H1 (cell line): Measurements from ENCODE around the gene CXCR3. TPM values are rescaled to one million over a fixed set of nuclear protein-coding genes. Genes with fewer than 3 reads are reported as not detected.

Experiments
- CTCF ChIA-PET: fragments of 300-600 bp; sonication (Branson Sonifier 250); formaldehyde crosslinking; loops from one replicate; lab custom pipeline; 2021; ENCODE audit not compliant: partially characterized antibody; lab: Charles Lee
- POLR2A ChIA-PET: fragments of 300-600 bp; sonication (Branson Sonifier 250); formaldehyde crosslinking; loops from one replicate; lab custom pipeline; 2021; ENCODE audit warnings: inconsistent platforms; ENCODE audit not compliant: partially characterized antibody; lab: Charles Lee
- DNase-seq, 2 experiments: peaks; one replicate each; pipeline versions ENCODE4 v3.0.0 to v3.0.0-alpha.2; 2010 to 2022; ENCODE audit warnings: low spot score in 2 of 2, low read depth in 1 of 2, mixed read lengths in 1 of 2
- FAIRE-seq: peaks from 2 replicates; lab custom pipeline; 2011; peaks lifted over from hg19 to GRCh38; lab: Jason Lieb, UNC
- H2AFZ ChIP-seq: 2 replicates; pipeline ENCODE4 v1.8.1; 2012; ENCODE audit warnings: low read length, inconsistent platforms
- H2AK5ac ChIP-seq: 2 replicates; pipeline ENCODE4 v1.6.1; 2013; ENCODE audit warnings: low read depth, low read length
- H2BK120ac ChIP-seq: replicated peaks from 2 replicates; pipeline ENCODE3; 2013; ENCODE audit warnings: low read depth, low read length, inconsistent platforms
- H2BK12ac ChIP-seq: 2 replicates; pipeline ENCODE4 v1.6.1; 2013; ENCODE audit warnings: low read depth, low read length
- H2BK15ac ChIP-seq: 2 replicates; pipeline ENCODE4 v1.6.1; 2013; ENCODE audit warnings: low read length
- H2BK20ac ChIP-seq: 2 replicates; pipeline ENCODE4 v1.6.1; 2013; ENCODE audit warnings: low read length
- H2BK5ac ChIP-seq: 2 replicates; pipeline ENCODE4 v1.6.1; 2013; ENCODE audit warnings: low read depth, low read length
- H3K14ac ChIP-seq: 2 replicates; pipeline ENCODE4 v1.6.1; 2013; ENCODE audit warnings: inconsistent platforms; ENCODE audit not compliant: insufficient read length
- H3K18ac ChIP-seq: 2 replicates; pipeline ENCODE4 v1.6.1; 2013; ENCODE audit warnings: low read length; ENCODE audit errors: extremely low read depth
- H3K23ac ChIP-seq: 2 replicates; pipeline ENCODE4 v1.6.1; 2013; ENCODE audit warnings: inconsistent platforms; ENCODE audit not compliant: insufficient read length
- H3K23me2 ChIP-seq: 2 replicates; pipeline ENCODE4 v1.6.1; 2013; ENCODE audit warnings: low read depth, low read length
- H3K27ac ChIP-seq: 2 replicates; pipeline ENCODE4 v1.6.1; 2011; ENCODE audit warnings: low read depth, low read length, inconsistent platforms
- H3K27me3 ChIP-seq, 4 experiments: replicated peaks in 1 of 4; 1 replicate in 1 of 4; 2 replicates in 3 of 4; pipeline versions ENCODE4 v1.6.1 to v1.8.1; 2011 to 2013; ENCODE audit warnings: low read length in 3 of 4, mild to moderate bottlenecking in 3 of 4, inconsistent platforms in 2 of 4, mixed read lengths in 2 of 4, moderate library complexity in 1 of 4; ENCODE audit not compliant: control insufficient read depth in 3 of 4, insufficient read depth in 3 of 4; ENCODE audit errors: extremely low read depth in 1 of 4
- H3K36me3 ChIP-seq, 4 experiments: 2 replicates each; pipeline versions ENCODE4 v1.6.1 to v1.8.1; 2011 to 2013; ENCODE audit warnings: mild to moderate bottlenecking in 4 of 4, low read length in 3 of 4, moderate library complexity in 2 of 4, control low read depth in 1 of 4, inconsistent platforms in 1 of 4; ENCODE audit not compliant: insufficient read depth in 4 of 4, control insufficient read depth in 2 of 4
- H3K4ac ChIP-seq: replicated peaks from 2 replicates; pipeline ENCODE3; 2013; ENCODE audit warnings: low read length, low read depth, mixed read lengths, inconsistent platforms; ENCODE audit not compliant: insufficient read length
- H3K4me1 ChIP-seq, 4 experiments: replicated peaks in 1 of 4; 1 replicate in 1 of 4; 2 replicates in 3 of 4; pipeline versions ENCODE4 v1.6.1 to v1.8.1; 2011 to 2013; ENCODE audit warnings: low read length in 3 of 4, inconsistent platforms in 2 of 4, mixed read lengths in 1 of 4; ENCODE audit not compliant: insufficient read depth in 4 of 4, control insufficient read depth in 3 of 4
- H3K4me2 ChIP-seq, 2 experiments: 2 replicates each; pipeline versions ENCODE4 v1.6.1 to v1.8.1; 2011 to 2013; ENCODE audit warnings: low read depth in 2 of 2, low read length in 2 of 2, control low read depth in 1 of 2, inconsistent platforms in 1 of 2, mild to moderate bottlenecking in 1 of 2; ENCODE audit not compliant: insufficient read depth in 1 of 2
- H3K4me3 ChIP-seq, 4 experiments: fragments of 200-600, 300-600 bp in 1 of 4; sonication (generic), shearing (Covaris generic), sonication (Bioruptor Twin) in 1 of 4; 2 replicates each; pipeline versions ENCODE4 v1.5.1 to v1.8.1; 2011 to 2016; ENCODE audit warnings: low read length in 4 of 4, low read depth in 3 of 4, control low read depth in 2 of 4, inconsistent platforms in 2 of 4, mild to moderate bottlenecking in 2 of 4, mixed read lengths in 1 of 4, moderate library complexity in 1 of 4; ENCODE audit not compliant: insufficient read depth in 2 of 4; ENCODE audit errors: extremely low read depth in 1 of 4
- H3K56ac ChIP-seq: replicated peaks from 2 replicates; pipeline ENCODE3; 2013; ENCODE audit warnings: low read depth, mild to moderate bottlenecking, mixed read lengths, low read length, inconsistent platforms; ENCODE audit not compliant: insufficient read length
- H3K79me1 ChIP-seq: 2 replicates; pipeline ENCODE4 v1.6.1; 2013; ENCODE audit warnings: low read depth, low read length, control low read depth
- H3K79me2 ChIP-seq, 2 experiments: 2 replicates each; pipeline versions ENCODE4 v1.6.1 to v1.8.1; 2012 to 2013; ENCODE audit warnings: low read length in 2 of 2, mild to moderate bottlenecking in 2 of 2, inconsistent platforms in 1 of 2; ENCODE audit not compliant: insufficient read depth in 2 of 2, control insufficient read depth in 1 of 2
- H3K9ac ChIP-seq, 4 experiments: replicated peaks in 1 of 4; 1 replicate in 1 of 4; 2 replicates in 3 of 4; pipeline versions ENCODE4 v1.6.1 to v1.8.1; 2011 to 2013; ENCODE audit warnings: low read depth in 3 of 4, low read length in 3 of 4, control low read depth in 2 of 4, mild to moderate bottlenecking in 2 of 4, moderate library complexity in 2 of 4, inconsistent platforms in 1 of 4; ENCODE audit errors: extremely low read depth in 1 of 4
- H3K9me3 ChIP-seq, 2 experiments: 2 replicates each; pipeline versions ENCODE4 v1.6.1 to v1.8.1; 2012 to 2013; ENCODE audit warnings: mild to moderate bottlenecking in 2 of 2, moderate library complexity in 2 of 2, control low read depth in 1 of 2, inconsistent platforms in 1 of 2, low read depth in 1 of 2, low read length in 1 of 2, mixed read lengths in 1 of 2; ENCODE audit not compliant: insufficient read depth in 2 of 2
- H4K20me1 ChIP-seq, 2 experiments: replicated peaks in 1 of 2; 2 replicates each; pipeline versions ENCODE3 to v1.8.1; 2011 to 2013; ENCODE audit warnings: inconsistent platforms in 2 of 2, low read length in 2 of 2, mild to moderate bottlenecking in 1 of 2; ENCODE audit not compliant: insufficient read depth in 2 of 2, control insufficient read depth in 1 of 2
- H4K5ac ChIP-seq: 2 replicates; pipeline ENCODE4 v1.6.1; 2013; ENCODE audit warnings: low read length, low read depth, mixed read lengths, inconsistent platforms; ENCODE audit not compliant: insufficient read length
- H4K8ac ChIP-seq: 2 replicates; pipeline ENCODE4 v1.8.0; 2013; ENCODE audit warnings: mild to moderate bottlenecking, moderate library complexity, low read length, inconsistent platforms; ENCODE audit not compliant: insufficient read depth; ENCODE audit errors: extremely low read depth
- H4K91ac ChIP-seq: replicated peaks from 2 replicates; pipeline ENCODE3; 2013; ENCODE audit warnings: low read length, mixed read lengths, inconsistent platforms; ENCODE audit not compliant: insufficient read length
- ATF2 ChIP-seq: IDR thresholded peaks from 2 replicates; pipeline ENCODE4 v1.6.1; 2012; ENCODE audit warnings: low read length, inconsistent platforms
- BACH1 ChIP-seq: IDR thresholded peaks from 2 replicates; pipeline ENCODE4 v1.6.1; 2012; ENCODE audit warnings: low read length, improper control_type of control experiment
- BRCA1 ChIP-seq: IDR thresholded peaks from 2 replicates; pipeline ENCODE4 v1.6.1; 2012; ENCODE audit warnings: low read depth, low read length, improper control_type of control experiment
- EZH2 ChIP-seq: fragments of 200-600 bp; sonication (generic); IDR thresholded peaks from 2 replicates; pipeline ENCODE4 v1.7.1; 2012; ENCODE audit warnings: low read depth, mild to moderate bottlenecking, moderate library complexity, low read length, inconsistent platforms; ENCODE audit not compliant: severe bottlenecking
- FOSL1 ChIP-seq: IDR thresholded peaks from 2 replicates; pipeline ENCODE4 v1.6.1; 2011; ENCODE audit warnings: mild to moderate bottlenecking, low read depth, low read length, moderate library complexity; ENCODE audit not compliant: insufficient read depth
- HDAC2 ChIP-seq, 2 experiments: fragments of 300-600 bp in 1 of 2; sonication (generic) in 1 of 2; IDR thresholded peaks; 2 replicates each; pipeline ENCODE4 v1.6.1; 2011 to 2012; ENCODE audit warnings: low read depth in 2 of 2, low read length in 2 of 2, mild to moderate bottlenecking in 2 of 2, moderate library complexity in 2 of 2, borderline replicate concordance in 1 of 2, inconsistent platforms in 1 of 2
- KDM4A ChIP-seq: IDR thresholded peaks from one replicate; pipeline ENCODE4 v1.7.1; 2012; ENCODE audit warnings: low read depth, mild to moderate bottlenecking, moderate library complexity, low read length, inconsistent platforms; ENCODE audit not compliant: severe bottlenecking
- PHF8 ChIP-seq: fragments of 200-600 bp; sonication (generic); conservative IDR thresholded peaks from 2 replicates; pipeline ENCODE4 v1.7.1; 2012; ENCODE audit warnings: low read depth, mild to moderate bottlenecking, inconsistent platforms, low read length, moderate library complexity
- RBBP5 ChIP-seq: IDR thresholded peaks from 2 replicates; pipeline ENCODE4 v1.7.1; 2012; ENCODE audit warnings: low read depth, mild to moderate bottlenecking, inconsistent platforms, low read length, moderate library complexity, borderline replicate concordance
- SAP30 ChIP-seq: fragments of 300-600 bp; sonication (generic); IDR thresholded peaks from 2 replicates; pipeline ENCODE4 v1.7.1; 2012; ENCODE audit warnings: low read length, moderate library complexity, mild to moderate bottlenecking, inconsistent platforms; ENCODE audit not compliant: insufficient read depth, insufficient replicate concordance
- SIRT6 ChIP-seq: IDR thresholded peaks from one replicate; pipeline ENCODE4 v1.7.1; 2012; ENCODE audit warnings: low read length, inconsistent platforms
- ZNF274 ChIP-seq: IDR thresholded peaks from 2 replicates; pipeline ENCODE4 v1.7.0; 2012; ENCODE audit warnings: low read length, borderline replicate concordance; ENCODE audit errors: extremely low read depth
- WGBS, 2 experiments: shearing (Covaris generic) in 1 of 2; methylation state at CpG; one replicate each; pipeline versions ENCODE4 v1.1.6 to v1.1.7; 2013 to 2015; ENCODE audit warnings: low lambda C conversion rate in 2 of 2, mixed read lengths in 2 of 2, inconsistent platforms in 1 of 2, low coverage in 1 of 2, missing lambda C conversion rate in 1 of 2; ENCODE audit not compliant: insufficient replicate concordance in 2 of 2, insufficient coverage in 1 of 2, insufficient read length in 1 of 2; ENCODE audit errors: extremely low coverage in 1 of 2, missing lambda C conversion rate in 1 of 2; 5-methylcytosine and 5-hydroxymethylcytosine counted together
- polyA plus RNA-seq, 7 experiments: library from polyadenylated mRNA; depleted of rRNA in 3 of 7; stranded (reverse) in 5 of 7; unstranded in 2 of 7; fragments of >200 nt in 5 of 7; fragments of 200-250 nt in 2 of 7; gene quantifications; 1 replicate in 5 of 7; 2 replicates in 1 of 7; 4 replicates in 1 of 7; pipeline versions ENCODE4 v1.2.1 to v1.2.3, GENCODE V29; 2011 to 2013; ENCODE audit warnings: missing spikeins in 2 of 7, mixed read lengths in 2 of 7
- total RNA-seq: library from RNA; stranded (reverse); fragmentation: NEBNext Ultra II Directional; extraction: Animal tissue kit (Norgen Biotek cat#: 25700); gene quantifications from 2 replicates; pipeline ENCODE4 v1.2.1, GENCODE V29; 2021

Gene CXCR3
- total and polyA plus RNA-seq, 2 of the 8 experiments (the other 6 are each of a cell fraction or from before 2014, with no cell fraction given): not detected

DNA sequence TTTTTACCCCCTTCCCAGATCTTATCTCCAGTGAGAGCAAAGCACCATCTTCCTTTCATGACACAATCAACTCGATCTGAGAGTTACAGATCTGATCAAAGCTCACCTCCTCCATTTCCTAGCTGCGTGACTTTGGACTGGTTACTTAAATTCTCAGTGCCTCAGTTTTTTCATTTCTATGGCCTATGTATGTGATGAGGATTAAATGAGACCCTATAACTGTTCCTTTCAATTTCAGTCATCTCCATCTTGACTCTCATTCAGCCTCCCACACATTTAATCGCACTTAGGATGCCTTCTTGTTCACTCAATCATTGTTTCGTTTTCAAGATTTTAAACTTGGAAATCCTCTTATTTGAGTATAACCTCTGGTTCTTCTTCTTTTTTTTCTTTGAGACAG is 20.1 kb upstream of the CXCR3 start:
- no peak overlapping the region for H2AFZ ChIP-seq
- H2BK5ac ChIP-seq: no peak overlapping the region
- TF ChIP-seq SAP30 (no peak), RBBP5 (no peak), EZH2 (no peak), KDM4A (no peak), FOSL1 (no peak), BACH1 (no peak), BRCA1 (no peak), ATF2 (no peak), HDAC2 (IDR thresholded peaks at IDR 0.05; ENCODE audit: borderline replicate concordance in 1 of 2, low read depth in 2 of 2, low read length in 2 of 2) (no peak), SIRT6 (no peak), PHF8 (no peak), ZNF274 (no peak)

More for the DNA sequence above, 20.1 kb upstream of the CXCR3 start:
- Histone ChIP-seq H2BK20ac (no peak overlapping the region), H3K18ac (no peak overlapping the region), H3K9ac (no peak overlapping the region), H2AK5ac (no peak overlapping the region), H3K4me3 (no peak overlapping the region), H3K56ac (no peak overlapping the region), H3K4ac (no peak overlapping the region), H3K9me3 (no peaks in the 10 kb centered on the region), H3K79me2 (no peaks in the 10 kb centered on the region), H4K20me1 (no peaks in the 10 kb centered on the region), H3K23ac (no peak overlapping the region), H2BK120ac (no peak overlapping the region), H3K14ac (no peak overlapping the region), H3K27ac (no peak overlapping the region), H2BK12ac (no peak overlapping the region), H3K4me1 (no peaks in the 10 kb centered on the region), H4K8ac (no peak overlapping the region), H3K36me3 (no peaks in the 10 kb centered on the region), H3K79me1 (no peaks in the 10 kb centered on the region), H3K4me2 (no peak overlapping the region), H3K27me3 (no peaks in the 10 kb centered on the region), H4K91ac (no peak overlapping the region), H2BK15ac (no peak overlapping the region), H4K5ac (no peak overlapping the region), H3K23me2 (no peaks in the 10 kb centered on the region)
- CTCF ChIA-PET: interaction anchor here (0.6 kb wide), 1 partner anchor 14 kb away, joined by 3 read pairs; no protein-coding TSS in a partner anchor
- no peak for FAIRE-seq
- POLR2A ChIA-PET: no interaction called here
- no peak for DNase-seq
- WGBS, 2 experiments: 79% methylated on average over 4 of the region's 4 CpGs; no CpG with 5 or more reads in 1 of the 2 experiments
